CD14-positive monocyte (primary cell): ENCODE results near the gene SERP2. TPM values are rescaled to one million over a fixed set of nuclear protein-coding genes. Genes with fewer than 3 reads are reported as not detected.

ENCODE experiments used
- DNase-seq, 3 donors: peaks; one replicate each; pipeline ENCODE4 v3.0.0-alpha.2; 2011 to 2022
- H2AFZ ChIP-seq: 2 replicates; pipeline ENCODE4 v1.6.0; 2012; ENCODE audit warnings: mild to moderate bottlenecking, low read depth, low read length, inconsistent platforms; ENCODE audit not compliant: insufficient read depth, poor library complexity, severe bottlenecking
- H3K27ac ChIP-seq, 2 donors: 1 replicate in 1 of 2; 2 replicates in 1 of 2; pipeline ENCODE4 v1.5.1; 2012 to 2013; ENCODE audit warnings: low read length in 2 of 2, control low read depth in 1 of 2, inconsistent platforms in 1 of 2, low read depth in 1 of 2, mild to moderate bottlenecking in 1 of 2
- H3K27me3 ChIP-seq, 2 donors: one replicate each; pipeline versions ENCODE4 v1.6.0 to v1.6.1; 2011 to 2013; ENCODE audit warnings: low read length in 2 of 2; ENCODE audit not compliant: control insufficient read depth in 2 of 2, insufficient read depth in 2 of 2
- H3K36me3 ChIP-seq, 2 donors: replicated peaks in 1 of 2; 1 replicate in 1 of 2; 2 replicates in 1 of 2; pipeline versions ENCODE4 v1.5.1 to v1.6.1; 2012 to 2013; ENCODE audit warnings: low read length in 2 of 2, control low read depth in 1 of 2, inconsistent platforms in 1 of 2, mild to moderate bottlenecking in 1 of 2; ENCODE audit not compliant: insufficient read depth in 2 of 2, control insufficient read depth in 1 of 2
- H3K4me1 ChIP-seq, 2 donors: 1 replicate in 1 of 2; 2 replicates in 1 of 2; pipeline versions ENCODE4 v1.5.1 to v1.6.1; 2012 to 2013; ENCODE audit warnings: low read length in 2 of 2, control low read depth in 1 of 2, inconsistent platforms in 1 of 2, mild to moderate bottlenecking in 1 of 2, moderate library complexity in 1 of 2; ENCODE audit not compliant: insufficient read depth in 2 of 2, control insufficient read depth in 1 of 2
- H3K4me2 ChIP-seq: replicated peaks from 2 replicates; pipeline ENCODE3; 2012; ENCODE audit warnings: low read length, moderate library complexity, mild to moderate bottlenecking; ENCODE audit not compliant: poor library complexity, severe bottlenecking; ENCODE audit errors: extremely low read depth
- H3K4me3 ChIP-seq, 3 experiments: fragments of 200-600 bp in 1 of 3; sonication (generic) in 1 of 3; replicated peaks in 1 of 3; 1 replicate in 2 of 3; 2 replicates in 1 of 3; pipeline ENCODE4 v1.5.1; 2011 to 2013; ENCODE audit warnings: low read length in 3 of 3, mild to moderate bottlenecking in 3 of 3, control low read depth in 2 of 3, low read depth in 2 of 3, inconsistent platforms in 1 of 3, moderate library complexity in 1 of 3
- H3K79me2 ChIP-seq: 2 replicates; pipeline ENCODE4 v1.6.0; 2012; ENCODE audit warnings: mild to moderate bottlenecking, control low read depth, inconsistent platforms, low read length, moderate library complexity; ENCODE audit not compliant: insufficient read depth
- H3K9ac ChIP-seq: 2 replicates; pipeline ENCODE4 v1.6.0; 2017; ENCODE audit warnings: low read length, mild to moderate bottlenecking; ENCODE audit not compliant: insufficient read depth, poor library complexity, severe bottlenecking
- H3K9me3 ChIP-seq, 2 donors: replicated peaks in 1 of 2; 1 replicate in 1 of 2; 2 replicates in 1 of 2; pipeline versions ENCODE4 v1.5.1 to v1.6.1; 2012 to 2013; ENCODE audit warnings: low read length in 2 of 2, control low read depth in 1 of 2; ENCODE audit not compliant: control insufficient read depth in 1 of 2, insufficient read depth in 1 of 2
- H4K20me1 ChIP-seq: 2 replicates; pipeline ENCODE4 v1.6.0; 2012; ENCODE audit warnings: mild to moderate bottlenecking, low read length, control low read depth, moderate library complexity; ENCODE audit not compliant: insufficient read depth
- H3K27ac Mint-ChIP-seq, 7 donors: one replicate each; pipeline ENCODE4 v1.8.0; 2020; ENCODE audit warnings: mild to moderate bottlenecking in 7 of 7, mixed read lengths in 7 of 7, moderate library complexity in 6 of 7, inconsistent platforms in 2 of 7
- H3K27me3 Mint-ChIP-seq, 3 donors: one replicate each; pipeline ENCODE4 v1.8.0; 2021 to 2022; ENCODE audit warnings: low read depth in 3 of 3, mild to moderate bottlenecking in 3 of 3, mixed read lengths in 3 of 3, moderate library complexity in 3 of 3, inconsistent platforms in 1 of 3
- H3K36me3 Mint-ChIP-seq, 2 donors: one replicate each; pipeline ENCODE4 v1.8.0; 2020; ENCODE audit warnings: mixed read lengths in 2 of 2, inconsistent platforms in 1 of 2, mild to moderate bottlenecking in 1 of 2
- H3K4me1 Mint-ChIP-seq: one replicate; pipeline ENCODE4 v1.8.0; 2020; ENCODE audit warnings: mild to moderate bottlenecking, mixed read lengths
- H3K4me3 Mint-ChIP-seq, 2 donors: one replicate each; pipeline ENCODE4 v1.8.0; 2020; ENCODE audit warnings: mild to moderate bottlenecking in 2 of 2, mixed read lengths in 2 of 2, moderate library complexity in 1 of 2
- H3K9me3 Mint-ChIP-seq, 7 donors: one replicate each; pipeline ENCODE4 v1.8.0; 2020 to 2022; ENCODE audit warnings: mixed read lengths in 7 of 7, mild to moderate bottlenecking in 6 of 7, moderate library complexity in 6 of 7, inconsistent platforms in 2 of 7
- WGBS: methylation state at CpG from one replicate; pipeline ENCODE4 v1.1.5; 2013; ENCODE audit warnings: missing lambda C conversion rate; ENCODE audit not compliant: insufficient coverage; 5-methylcytosine and 5-hydroxymethylcytosine counted together
- intact Hi-C, 2 donors: fragments of 100-400 bp; cut with micrococcal nuclease; formaldehyde crosslinking; loops; one replicate each; pipeline versions ENCODE4 v1.15.0 to v1.15.1; 2023
- polyA plus RNA-seq, 3 donors: library from polyadenylated mRNA; depleted of rRNA in 1 of 3; unstranded in 2 of 3; stranded (reverse) in 1 of 3; fragments of 300-500 nt in 2 of 3; fragments of >200 nt in 1 of 3; fragmentation: Illumina TruSeq in 2 of 3; gene quantifications; 1 replicate in 2 of 3; 2 replicates in 1 of 3; pipeline ENCODE4 v1.2.3, GENCODE V29; 2012 to 2021
- TF ChIP-seq, protein P1 (sequence below): fragments of 200-600 bp; IDR thresholded peaks from one replicate; pipeline ENCODE4 v1.8.0; 2022; ENCODE audit warnings: antibody characterized with exemption, mild to moderate bottlenecking

Gene SERP2
- polyA plus RNA-seq, 3 donors, result not detected

DNA sequence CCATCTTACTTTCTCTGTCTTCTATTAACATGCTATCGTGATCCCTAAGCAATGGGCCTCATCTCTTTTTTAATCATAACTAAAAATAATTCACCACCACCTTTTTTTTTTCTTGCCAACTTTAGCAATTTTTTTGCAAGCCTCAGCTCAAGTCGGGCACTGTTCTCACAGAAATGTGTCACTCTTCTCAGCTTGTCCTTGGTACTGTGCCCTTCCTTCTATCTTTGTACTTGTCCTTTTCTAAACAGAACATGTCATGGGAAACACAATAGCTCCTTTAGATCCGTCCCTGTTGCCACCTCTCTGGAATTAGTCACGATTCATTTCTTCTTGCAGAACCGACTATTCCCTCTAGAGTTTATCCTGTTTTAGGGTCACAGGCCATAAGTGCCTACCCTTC lies 10.3 kb downstream of the SERP2 start:
- H3K9me3 ChIP-seq, result no peaks in the 10 kb centered on the region
- WGBS, result 91% methylated on average over 5 of the region's 5 CpGs
- H2AFZ ChIP-seq, result no peak overlapping the region
- H3K4me2 ChIP-seq, result no peak overlapping the region
- no peaks in the 10 kb centered on the region for H3K79me2 ChIP-seq
- intact Hi-C loops, result no loop called here
- no peaks in the 10 kb centered on the region for H3K36me3 ChIP-seq
- no peak overlapping the region for H3K27ac ChIP-seq
- Mint-ChIP-seq H3K36me3 (no peaks in the 10 kb centered on the region), H3K27ac (peak overlapping the region in 1 of 7 donors; percentile 60), H3K9me3 (no peaks in the 10 kb centered on the region), H3K4me1 (peaks cover 10% of the 10 kb centered on the region), H3K4me3 (no peak overlapping the region), H3K27me3 (peaks cover 3 to 5% (median 4%) of the 10 kb centered on the region in 3 donors)
- H3K4me3 ChIP-seq, result no peak overlapping the region
- no peak for DNase-seq
- no peaks in the 10 kb centered on the region for H3K27me3 ChIP-seq
- TF ChIP-seq, protein P1, sequence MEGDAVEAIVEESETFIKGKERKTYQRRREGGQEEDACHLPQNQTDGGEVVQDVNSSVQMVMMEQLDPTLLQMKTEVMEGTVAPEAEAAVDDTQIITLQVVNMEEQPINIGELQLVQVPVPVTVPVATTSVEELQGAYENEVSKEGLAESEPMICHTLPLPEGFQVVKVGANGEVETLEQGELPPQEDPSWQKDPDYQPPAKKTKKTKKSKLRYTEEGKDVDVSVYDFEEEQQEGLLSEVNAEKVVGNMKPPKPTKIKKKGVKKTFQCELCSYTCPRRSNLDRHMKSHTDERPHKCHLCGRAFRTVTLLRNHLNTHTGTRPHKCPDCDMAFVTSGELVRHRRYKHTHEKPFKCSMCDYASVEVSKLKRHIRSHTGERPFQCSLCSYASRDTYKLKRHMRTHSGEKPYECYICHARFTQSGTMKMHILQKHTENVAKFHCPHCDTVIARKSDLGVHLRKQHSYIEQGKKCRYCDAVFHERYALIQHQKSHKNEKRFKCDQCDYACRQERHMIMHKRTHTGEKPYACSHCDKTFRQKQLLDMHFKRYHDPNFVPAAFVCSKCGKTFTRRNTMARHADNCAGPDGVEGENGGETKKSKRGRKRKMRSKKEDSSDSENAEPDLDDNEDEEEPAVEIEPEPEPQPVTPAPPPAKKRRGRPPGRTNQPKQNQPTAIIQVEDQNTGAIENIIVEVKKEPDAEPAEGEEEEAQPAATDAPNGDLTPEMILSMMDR, result no peak
- H3K4me1 ChIP-seq, result no peaks in the 10 kb centered on the region
- H3K9ac ChIP-seq, result no peak overlapping the region
- no peaks in the 10 kb centered on the region for H4K20me1 ChIP-seq

DNA sequence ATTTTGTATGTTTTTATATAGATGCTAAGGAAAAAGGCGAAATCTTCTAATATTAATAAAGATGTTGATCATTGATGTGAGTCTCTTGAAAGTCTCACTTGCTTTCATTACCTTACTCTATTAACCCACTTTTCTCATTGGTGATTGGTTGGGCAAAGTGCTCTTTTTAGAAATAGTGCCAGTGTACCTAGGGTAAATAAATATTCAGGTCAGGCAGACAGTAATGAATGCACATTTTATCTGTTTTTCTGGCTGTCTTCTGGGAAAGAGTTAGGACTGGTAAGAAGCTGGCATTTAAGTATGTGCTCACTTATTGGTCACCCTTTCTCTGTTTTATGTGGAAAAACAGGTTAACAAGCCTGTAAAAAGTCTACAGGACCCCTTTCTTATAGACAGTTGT lies 11.2 kb downstream of the SERP2 start:
- Histone ChIP-seq H4K20me1 (no peaks in the 10 kb centered on the region), H3K9me3 (no peaks in the 10 kb centered on the region), H3K79me2 (no peaks in the 10 kb centered on the region), H2AFZ (no peak overlapping the region), H3K36me3 (no peaks in the 10 kb centered on the region), H3K9ac (no peak overlapping the region), H3K27ac (no peak overlapping the region), H3K4me2 (no peak overlapping the region), H3K27me3 (no peaks in the 10 kb centered on the region), H3K4me3 (no peak overlapping the region), H3K4me1 (no peaks in the 10 kb centered on the region)
- H3K4me1 Mint-ChIP-seq, result peaks cover 15% of the 10 kb centered on the region
- intact Hi-C loops, result no loop called here
- no peak overlapping the region for H3K27ac Mint-ChIP-seq
- WGBS, result no CpG with 5 or more reads among the region's 1 CpG
- no peak for DNase-seq
- H3K4me3 Mint-ChIP-seq, result no peak overlapping the region
- H3K36me3 Mint-ChIP-seq, result no peaks in the 10 kb centered on the region
- TF ChIP-seq, protein P1, result no peak
- H3K27me3 Mint-ChIP-seq, result peaks cover 3 to 5% (median 4%) of the 10 kb centered on the region in 3 donors
- no peaks in the 10 kb centered on the region for H3K9me3 Mint-ChIP-seq
